GM18868 (cell line): ENCODE results near the gene PPP2R1B.

ENCODE experiments used
- ATAC-seq: cut with Tn5 transposase; IDR thresholded peaks from one replicate; pipeline ENCODE4 v1.9.1; 2021; ENCODE audit warnings: mild to moderate bottlenecking, moderate library complexity; ENCODE audit not compliant: unreplicated experiment

The PPP2R1B gene

GRCh38 chr11:111698852-111699559 is 67.2 kb downstream of the PPP2R1B start:
- ATAC-seq, result no peak

DNA sequence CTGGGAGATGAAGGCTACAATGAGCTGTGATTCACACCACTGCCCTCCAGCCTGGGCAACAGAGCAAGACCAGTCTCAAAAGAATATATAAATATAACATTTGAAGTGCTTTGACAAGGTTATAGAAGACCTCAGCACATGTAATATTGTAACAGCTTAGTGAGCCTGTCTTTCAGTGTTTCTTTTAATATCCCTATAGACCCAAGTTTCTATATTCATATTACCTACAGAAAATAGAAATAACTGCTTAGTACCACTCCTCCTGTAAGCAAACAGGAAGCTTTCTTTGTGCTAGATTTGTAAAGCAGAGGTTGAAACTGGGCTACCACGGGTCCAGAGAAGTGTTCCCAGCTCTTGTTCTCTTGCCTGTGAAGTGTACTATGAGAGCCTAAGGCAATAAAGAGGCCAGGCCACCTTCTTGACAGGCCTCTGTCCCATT is 68.2 kb downstream of the PPP2R1B start:
- ATAC-seq, result peak; percentile 77

GRCh38 chr11:111696556-111696955 is 69.6 kb downstream of the PPP2R1B start:
- ATAC-seq, result no peak

- ATAC-seq, result no peak
Observed at GRCh38 chr11:111694851-111695250, 71.3 kb downstream of the PPP2R1B start.

GRCh38 chr11:111693224-111693937 is 72.8 kb downstream of the PPP2R1B start:
- ATAC-seq, result no peak

DNA sequence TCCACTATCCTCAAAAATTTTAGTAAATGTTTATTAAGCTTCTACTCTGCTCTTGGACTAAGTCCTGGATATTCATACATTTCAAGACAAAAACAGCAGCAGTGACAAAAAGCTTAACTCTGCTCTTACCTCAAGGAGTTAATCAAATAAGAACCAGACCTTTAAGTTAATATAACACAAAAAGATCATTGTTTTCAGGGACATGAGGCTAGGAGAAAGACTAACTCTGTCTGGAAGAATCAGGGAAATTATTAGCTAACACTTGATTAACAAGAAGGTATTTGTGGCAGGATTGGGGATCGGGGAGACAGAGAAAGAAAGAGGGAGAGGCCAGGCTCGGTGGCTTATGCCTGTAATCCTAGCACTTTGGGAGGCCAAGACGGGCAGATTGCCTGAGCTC is 74.4 kb downstream of the PPP2R1B start:
- ATAC-seq, result no peak

DNA sequence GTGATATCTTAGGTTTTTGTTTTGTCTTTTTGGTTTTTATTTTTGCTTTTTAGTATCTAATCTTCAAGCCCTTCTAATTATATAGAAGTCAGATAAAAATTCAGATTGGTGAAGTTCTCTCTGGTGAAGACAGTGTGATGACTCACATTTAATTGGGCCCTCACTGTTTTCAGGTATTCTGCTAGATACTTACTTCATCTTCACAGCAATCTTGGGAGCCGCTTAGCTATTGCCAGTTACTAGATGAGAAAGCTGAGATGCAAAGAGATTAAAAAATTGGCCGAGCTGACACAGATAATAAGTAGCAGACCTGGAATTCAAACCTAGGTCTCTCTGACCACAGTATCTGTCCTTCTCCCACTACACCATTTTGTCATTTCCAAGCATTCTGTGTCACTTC is 75.0 kb downstream of the PPP2R1B start:
- no peak for ATAC-seq

- no peak for ATAC-seq
Observed at GRCh38 chr11:111688013-111688412, 78.2 kb downstream of the PPP2R1B start.

DNA sequence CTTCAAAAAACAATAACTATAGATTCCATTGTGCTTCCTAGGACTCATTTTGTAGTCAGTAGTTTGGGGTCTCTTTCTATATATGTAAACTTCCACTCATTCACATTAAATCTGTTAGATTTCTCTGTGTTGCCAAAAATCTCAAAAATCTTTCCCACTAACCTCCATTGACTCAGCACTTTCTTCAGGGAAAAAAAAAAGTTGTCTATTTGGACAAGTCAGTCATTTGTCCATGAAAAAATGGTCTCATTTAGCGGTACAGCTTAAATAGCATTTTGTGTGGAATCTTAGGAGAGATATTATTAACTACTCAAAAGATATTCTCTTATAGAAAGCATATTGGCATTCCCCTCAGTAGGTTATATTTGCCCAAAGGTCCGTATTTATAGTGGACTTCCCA is 81.9 kb downstream of the PPP2R1B start:
- no peak for ATAC-seq

GRCh38 chr11:111683806-111684205 is 82.4 kb downstream of the PPP2R1B start:
- no peak for ATAC-seq

- ATAC-seq, result no peak
Observed at GRCh38 chr11:111680486-111681175, 85.6 kb downstream of the PPP2R1B start.
